ENCODE measurements around the gene FAM81A.

DNA sequence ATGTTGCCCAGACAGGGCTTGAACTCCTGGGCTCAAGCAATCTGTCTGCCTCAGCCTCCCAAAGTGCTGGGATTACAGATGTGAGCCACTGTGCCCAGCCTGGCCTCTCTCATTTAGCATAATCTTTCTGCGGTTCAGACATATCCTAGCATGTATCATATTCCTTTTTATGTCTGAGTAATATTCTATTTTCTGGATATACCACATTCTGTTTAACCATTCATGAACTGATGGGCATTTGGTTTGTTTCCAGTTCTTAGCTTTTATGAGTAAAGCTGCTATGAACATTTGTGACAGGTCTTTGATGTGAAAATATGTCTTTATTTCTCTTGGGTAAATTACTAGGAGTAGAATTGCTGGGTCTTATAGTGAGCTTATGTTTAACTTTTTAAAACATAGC lies 23.5 kb downstream of the FAM81A start:
- TF ChIP-seq PPARA (CRISPR knock-in tag; IDR thresholded peaks at IDR 0.05; ENCODE audit: borderline replicate concordance) (no peak), TCF4 (CRISPR knock-in tag; IDR thresholded peaks at IDR 0.05; ENCODE audit: borderline replicate concordance) (no peak), ZFP3 (CRISPR knock-in tag; IDR thresholded peaks at IDR 0.05) (no peak), TOX (CRISPR knock-in tag; IDR thresholded peaks at IDR 0.05; ENCODE audit: borderline replicate concordance) (no peak), RARB (CRISPR knock-in tag; IDR thresholded peaks at IDR 0.05) (no peak), ZNF70 (CRISPR knock-in tag; IDR thresholded peaks at IDR 0.05) (no peak), ZNF565 (CRISPR knock-in tag; conservative IDR thresholded peaks at IDR 0.05; ENCODE audit: low read depth) (no peak), ZNF8 (CRISPR knock-in tag; IDR thresholded peaks at IDR 0.05) (peak; percentile 96), ESRRG (CRISPR knock-in tag; IDR thresholded peaks at IDR 0.05) (no peak), OSR1 (CRISPR knock-in tag; IDR thresholded peaks at IDR 0.05) (no peak)
- TF ChIP-seq, protein P1, sequence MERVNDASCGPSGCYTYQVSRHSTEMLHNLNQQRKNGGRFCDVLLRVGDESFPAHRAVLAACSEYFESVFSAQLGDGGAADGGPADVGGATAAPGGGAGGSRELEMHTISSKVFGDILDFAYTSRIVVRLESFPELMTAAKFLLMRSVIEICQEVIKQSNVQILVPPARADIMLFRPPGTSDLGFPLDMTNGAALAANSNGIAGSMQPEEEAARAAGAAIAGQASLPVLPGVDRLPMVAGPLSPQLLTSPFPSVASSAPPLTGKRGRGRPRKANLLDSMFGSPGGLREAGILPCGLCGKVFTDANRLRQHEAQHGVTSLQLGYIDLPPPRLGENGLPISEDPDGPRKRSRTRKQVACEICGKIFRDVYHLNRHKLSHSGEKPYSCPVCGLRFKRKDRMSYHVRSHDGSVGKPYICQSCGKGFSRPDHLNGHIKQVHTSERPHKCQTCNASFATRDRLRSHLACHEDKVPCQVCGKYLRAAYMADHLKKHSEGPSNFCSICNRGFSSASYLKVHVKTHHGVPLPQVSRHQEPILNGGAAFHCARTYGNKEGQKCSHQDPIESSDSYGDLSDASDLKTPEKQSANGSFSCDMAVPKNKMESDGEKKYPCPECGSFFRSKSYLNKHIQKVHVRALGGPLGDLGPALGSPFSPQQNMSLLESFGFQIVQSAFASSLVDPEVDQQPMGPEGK (CRISPR knock-in tag; IDR thresholded peaks at IDR 0.05; ENCODE audit: borderline replicate concordance), result no peak
- TF ChIP-seq, protein P2, sequence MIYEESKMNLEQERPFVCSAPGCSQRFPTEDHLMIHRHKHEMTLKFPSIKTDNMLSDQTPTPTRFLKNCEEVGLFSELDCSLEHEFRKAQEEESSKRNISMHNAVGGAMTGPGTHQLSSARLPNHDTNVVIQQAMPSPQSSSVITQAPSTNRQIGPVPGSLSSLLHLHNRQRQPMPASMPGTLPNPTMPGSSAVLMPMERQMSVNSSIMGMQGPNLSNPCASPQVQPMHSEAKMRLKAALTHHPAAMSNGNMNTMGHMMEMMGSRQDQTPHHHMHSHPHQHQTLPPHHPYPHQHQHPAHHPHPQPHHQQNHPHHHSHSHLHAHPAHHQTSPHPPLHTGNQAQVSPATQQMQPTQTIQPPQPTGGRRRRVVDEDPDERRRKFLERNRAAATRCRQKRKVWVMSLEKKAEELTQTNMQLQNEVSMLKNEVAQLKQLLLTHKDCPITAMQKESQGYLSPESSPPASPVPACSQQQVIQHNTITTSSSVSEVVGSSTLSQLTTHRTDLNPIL (CRISPR knock-in tag; IDR thresholded peaks at IDR 0.05; ENCODE audit: low read depth), result no peak
- TF ChIP-seq, protein P3, sequence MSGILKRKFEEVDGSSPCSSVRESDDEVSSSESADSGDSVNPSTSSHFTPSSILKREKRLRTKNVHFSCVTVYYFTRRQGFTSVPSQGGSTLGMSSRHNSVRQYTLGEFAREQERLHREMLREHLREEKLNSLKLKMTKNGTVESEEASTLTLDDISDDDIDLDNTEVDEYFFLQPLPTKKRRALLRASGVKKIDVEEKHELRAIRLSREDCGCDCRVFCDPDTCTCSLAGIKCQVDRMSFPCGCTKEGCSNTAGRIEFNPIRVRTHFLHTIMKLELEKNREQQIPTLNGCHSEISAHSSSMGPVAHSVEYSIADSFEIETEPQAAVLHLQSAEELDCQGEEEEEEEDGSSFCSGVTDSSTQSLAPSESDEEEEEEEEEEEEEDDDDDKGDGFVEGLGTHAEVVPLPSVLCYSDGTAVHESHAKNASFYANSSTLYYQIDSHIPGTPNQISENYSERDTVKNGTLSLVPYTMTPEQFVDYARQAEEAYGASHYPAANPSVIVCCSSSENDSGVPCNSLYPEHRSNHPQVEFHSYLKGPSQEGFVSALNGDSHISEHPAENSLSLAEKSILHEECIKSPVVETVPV (CRISPR knock-in tag; IDR thresholded peaks at IDR 0.05), result no peak

Measured in SK-N-SH treated with all-trans-retinoic acid at 6 μM for 48 hours (cell line).